GM19240 (cell line): Measurements from ENCODE around the gene TNKS2.

Source experiments
- DNase-seq: peaks from one replicate; pipeline ENCODE4 v3.0.0; 2011; ENCODE audit warnings: low spot score; ENCODE audit not compliant: insufficient read length

The TNKS2 gene

GRCh38 chr10:91908337-91909116, 110.3 kb downstream of the TNKS2 start:
- peak; percentile 67 for DNase-seq

DNA sequence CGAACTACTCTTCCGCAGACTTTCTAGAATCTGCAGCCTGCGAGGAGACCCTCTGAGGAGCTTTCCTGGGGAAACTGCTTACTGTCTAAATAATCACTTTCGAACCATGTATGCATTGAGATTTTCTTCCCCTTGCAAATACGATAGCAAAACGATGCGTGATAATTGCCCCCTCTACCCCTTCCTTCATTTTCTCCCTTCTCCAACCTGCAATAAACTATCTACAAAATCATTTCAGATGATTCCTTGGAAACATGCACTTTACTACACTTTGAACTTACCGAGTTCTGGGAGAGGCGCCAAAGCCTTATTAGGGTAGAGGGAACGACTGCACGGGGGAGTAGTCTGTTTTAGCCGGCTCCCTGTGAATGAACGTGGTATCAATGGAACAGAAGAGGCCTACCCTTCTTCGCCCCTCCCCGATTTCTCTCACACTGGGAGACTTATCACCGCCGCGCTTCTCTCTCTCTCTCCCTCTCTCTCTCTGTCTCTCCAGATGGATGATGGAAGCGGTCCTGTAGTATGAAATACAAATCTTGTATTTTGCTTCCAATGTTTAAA, 111.0 kb downstream of the TNKS2 start, which contains the start of gene FGFBP3:
FGFBP3 (minus strand) TSS at position 370 of the 561 bp plus-strand sequence. CDS start 517 bp downstream, outside the sequence.
- no peak for DNase-seq

- no peak for DNase-seq
These were observed 112.2 kb downstream of the TNKS2 start for GRCh38 chr10:91910467-91910866.
